HEK293 (cell line): Measurements from ENCODE around the gene TMEM233.

ENCODE experiments used
- CTCF ChIA-PET: fragments of 350-600 bp; formaldehyde crosslinking; extraction: SDS; loops from one replicate; lab custom pipeline; 2021; ENCODE audit warnings: antibody characterized with exemption; lab: Yijun Ruan, JAX
- POLR2A ChIA-PET: fragments of 300-600 bp; formaldehyde crosslinking; extraction: SDS; loops from one replicate; lab custom pipeline; 2020; ENCODE audit warnings: antibody characterized with exemption, inconsistent platforms; lab: Yijun Ruan, JAX
- H3K27ac ChIP-seq: fragments of 200-500 bp; sonication (Bioruptor generic); 2 replicates; pipeline ENCODE4 v1.5.1; 2014; ENCODE audit warnings: low read depth, low read length, control low read depth, inconsistent platforms; ENCODE audit errors: extremely low read depth
- H3K36me3 ChIP-seq, 2 experiments: fragments of 200-500 bp in 1 of 2; sonication (Bioruptor generic) in 1 of 2; 1 replicate in 1 of 2; 2 replicates in 1 of 2; pipeline ENCODE4 v1.5.1; 2014 to 2017; ENCODE audit warnings: inconsistent platforms in 2 of 2, low read length in 2 of 2; ENCODE audit not compliant: control insufficient read depth in 2 of 2, insufficient read depth in 1 of 2
- H3K4me1 ChIP-seq: fragments of 200-500 bp; sonication (Bioruptor generic); 2 replicates; pipeline ENCODE4 v1.5.1; 2014; ENCODE audit warnings: mild to moderate bottlenecking, low read length, inconsistent platforms; ENCODE audit not compliant: control insufficient read depth, insufficient read depth
- H3K4me3 ChIP-seq: 2 replicates; pipeline ENCODE4 v1.5.1; 2011; ENCODE audit warnings: low read depth, mild to moderate bottlenecking, control low read depth, low read length, moderate library complexity
- H3K9me3 ChIP-seq: fragments of 200-500 bp; sonication (Bioruptor generic); 2 replicates; pipeline ENCODE4 v1.5.1; 2014; ENCODE audit warnings: low read depth, low read length, inconsistent platforms; ENCODE audit not compliant: control insufficient read depth, insufficient read depth
- GLI2 ChIP-seq: fragments of 450-650 bp; formaldehyde crosslinking; IDR thresholded peaks from 2 replicates; pipeline ENCODE4; 2017; ENCODE audit warnings: missing biosample characterization, missing genetic modification characterization, low read depth, borderline replicate concordance
- GLIS1 ChIP-seq: fragments of 450-650 bp; formaldehyde crosslinking; IDR thresholded peaks from 2 replicates; pipeline ENCODE4 v1.5.1; 2016; ENCODE audit warnings: missing biosample characterization, missing genetic modification characterization
- HOXA7 ChIP-seq: sonication (generic); formaldehyde crosslinking; IDR thresholded peaks from 2 replicates; pipeline ENCODE4 v1.8.1; 2022; ENCODE audit warnings: missing genetic modification reagents, borderline replicate concordance
- KLF1 ChIP-seq: fragments of 450-650 bp; formaldehyde crosslinking; IDR thresholded peaks from 2 replicates; pipeline ENCODE4 v1.5.1; 2016; ENCODE audit warnings: missing biosample characterization, missing genetic modification characterization
- KLF16 ChIP-seq: fragments of 450-650 bp; formaldehyde crosslinking; IDR thresholded peaks from 2 replicates; pipeline ENCODE4 v1.5.1; 2017; ENCODE audit warnings: missing biosample characterization, missing genetic modification characterization
- KLF7 ChIP-seq: fragments of 450-650 bp; formaldehyde crosslinking; IDR thresholded peaks from 2 replicates; pipeline ENCODE4 v1.5.1; 2016; ENCODE audit warnings: missing biosample characterization, missing genetic modification characterization, borderline replicate concordance
- KLF9 ChIP-seq: fragments of 450-650 bp; formaldehyde crosslinking; IDR thresholded peaks from 2 replicates; pipeline ENCODE4 v1.5.1; 2016; ENCODE audit warnings: missing biosample characterization, missing genetic modification characterization, low read depth
- SP7 ChIP-seq: fragments of 450-650 bp; formaldehyde crosslinking; IDR thresholded peaks from 2 replicates; pipeline ENCODE4 v1.5.1; 2016; ENCODE audit warnings: missing biosample characterization, missing genetic modification characterization
- TRIM28 ChIP-seq: IDR thresholded peaks from 2 replicates; pipeline ENCODE4 v1.6.1; 2011; ENCODE audit warnings: low read length, control low read depth, borderline replicate concordance
- YY2 ChIP-seq: fragments of 450-650 bp; formaldehyde crosslinking; IDR thresholded peaks from 2 replicates; pipeline ENCODE4 v1.5.1; 2016; ENCODE audit warnings: missing biosample characterization, missing genetic modification characterization
- ZBTB20 ChIP-seq: fragments of 450-650 bp; formaldehyde crosslinking; IDR thresholded peaks from 2 replicates; pipeline ENCODE4 v1.5.1; 2016; ENCODE audit warnings: missing biosample characterization, missing genetic modification characterization
- ZNF114 ChIP-seq: fragments of 450-650 bp; formaldehyde crosslinking; IDR thresholded peaks from 2 replicates; pipeline ENCODE4 v1.5.0; 2017; ENCODE audit warnings: missing biosample characterization, missing genetic modification characterization
- ZNF138 ChIP-seq: fragments of 450-650 bp; formaldehyde crosslinking; IDR thresholded peaks from 2 replicates; pipeline ENCODE4 v1.5.1; 2016; ENCODE audit warnings: missing biosample characterization, missing genetic modification characterization, borderline replicate concordance
- ZNF184 ChIP-seq: fragments of 450-650 bp; IDR thresholded peaks from 2 replicates; pipeline ENCODE4 v1.5.1; 2018; ENCODE audit warnings: missing biosample characterization, mild to moderate bottlenecking, missing genetic modification characterization
- ZNF214 ChIP-seq: fragments of 450-650 bp; formaldehyde crosslinking; IDR thresholded peaks from 2 replicates; pipeline ENCODE4 v1.5.1; 2017; ENCODE audit warnings: missing biosample characterization, mild to moderate bottlenecking, missing genetic modification characterization, borderline replicate concordance
- ZNF302 ChIP-seq: fragments of 450-650 bp; formaldehyde crosslinking; IDR thresholded peaks from 2 replicates; pipeline ENCODE4 v1.5.1; 2016; ENCODE audit warnings: missing biosample characterization, missing genetic modification characterization, low read depth
- ZNF341 ChIP-seq: fragments of 450-650 bp; formaldehyde crosslinking; IDR thresholded peaks from 2 replicates; pipeline ENCODE4; 2016; ENCODE audit warnings: low read depth, missing biosample characterization, missing genetic modification characterization
- ZNF473 ChIP-seq: fragments of 450-650 bp; formaldehyde crosslinking; IDR thresholded peaks from 2 replicates; pipeline ENCODE4 v1.5.1; 2017; ENCODE audit warnings: missing biosample characterization, missing genetic modification characterization
- ZNF501 ChIP-seq: fragments of 450-650 bp; formaldehyde crosslinking; IDR thresholded peaks from 2 replicates; pipeline ENCODE4 v1.5.1; 2016; ENCODE audit warnings: missing biosample characterization, missing genetic modification characterization
- ZNF629 ChIP-seq: fragments of 450-650 bp; formaldehyde crosslinking; IDR thresholded peaks from 2 replicates; pipeline ENCODE4 v1.5.1; 2017; ENCODE audit warnings: missing biosample characterization, missing genetic modification characterization
- ZNF777 ChIP-seq: fragments of 450-650 bp; formaldehyde crosslinking; IDR thresholded peaks from 2 replicates; pipeline ENCODE4 v1.5.1; 2017; ENCODE audit warnings: missing biosample characterization, missing genetic modification characterization, borderline replicate concordance
- ZNF843 ChIP-seq: fragments of 450-650 bp; formaldehyde crosslinking; IDR thresholded peaks from 2 replicates; pipeline ENCODE4 v1.5.1; 2016; ENCODE audit warnings: missing biosample characterization, missing genetic modification characterization
- ZSCAN16 ChIP-seq: fragments of 450-650 bp; formaldehyde crosslinking; IDR thresholded peaks from 2 replicates; pipeline ENCODE4 v1.5.1; 2016; ENCODE audit warnings: missing biosample characterization, missing genetic modification characterization
- ZSCAN30 ChIP-seq: fragments of 450-650 bp; IDR thresholded peaks from 2 replicates; pipeline ENCODE4 v1.5.1; 2018; ENCODE audit warnings: missing biosample characterization, mild to moderate bottlenecking, missing genetic modification characterization, moderate library complexity
- TF ChIP-seq, protein P1 (sequence below): fragments of 450-650 bp; formaldehyde crosslinking; IDR thresholded peaks from 2 replicates; pipeline ENCODE4 v1.5.1; 2016; ENCODE audit warnings: missing biosample characterization, missing genetic modification characterization
- TF ChIP-seq, protein P2 (sequence below): fragments of 450-650 bp; formaldehyde crosslinking; IDR thresholded peaks from 2 replicates; pipeline ENCODE4 v1.5.1; 2017; ENCODE audit warnings: missing biosample characterization, missing genetic modification characterization
- TF ChIP-seq, protein P3 (sequence below): fragments of 450-650 bp; formaldehyde crosslinking; IDR thresholded peaks from 2 replicates; pipeline ENCODE4 v1.5.1; 2016; ENCODE audit warnings: missing biosample characterization, missing genetic modification characterization
- TF ChIP-seq, protein P4 (sequence below): fragments of 450-650 bp; formaldehyde crosslinking; IDR thresholded peaks from 2 replicates; pipeline ENCODE4 v1.5.1; 2016; ENCODE audit warnings: missing biosample characterization, missing genetic modification characterization, low read depth
- TF ChIP-seq, protein P5 (sequence below): fragments of 450-650 bp; formaldehyde crosslinking; IDR thresholded peaks from 2 replicates; pipeline ENCODE4 v1.5.1; 2016; ENCODE audit warnings: missing biosample characterization, missing genetic modification characterization, low read depth

TMEM233 gene

DNA sequence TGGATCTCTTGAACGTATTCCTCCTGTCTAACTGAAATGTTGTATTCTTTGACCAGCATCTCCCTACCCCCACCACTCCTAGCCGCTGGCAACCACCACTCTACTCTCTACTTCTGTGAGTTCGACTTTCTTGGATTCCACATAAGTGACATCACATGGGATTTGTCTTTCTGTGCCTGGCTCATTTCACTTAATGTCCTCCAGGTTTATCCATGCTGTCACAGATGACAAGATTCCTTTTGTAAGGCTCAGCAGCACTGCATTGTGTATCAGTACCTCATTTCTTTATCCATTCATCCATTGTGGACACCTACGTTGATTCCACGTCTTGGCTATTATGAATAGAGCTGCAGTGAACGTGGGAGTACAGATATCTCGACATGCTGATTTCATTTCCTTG is 84.9 kb downstream of the TMEM233 start:
- Histone ChIP-seq H3K4me1 (no peaks in the 10 kb centered on the region), H3K27ac (no peak overlapping the region), H3K4me3 (no peak overlapping the region), H3K36me3 (peaks cover 35 to 87% of the 10 kb centered on the region in 2 experiments), H3K9me3 (no peaks in the 10 kb centered on the region)
- TF ChIP-seq ZNF629 (peak; percentile 81), ZNF777 (tag by site-specific recombination) (no peak), ZNF184 (peak; percentile 98)
- ChIA-PET CTCF (interaction anchor here (1.3 kb wide), 1 partner anchor 10 kb away, joined by 3 read pairs; no protein-coding TSS in a partner anchor), POLR2A (no interaction called here)

DNA sequence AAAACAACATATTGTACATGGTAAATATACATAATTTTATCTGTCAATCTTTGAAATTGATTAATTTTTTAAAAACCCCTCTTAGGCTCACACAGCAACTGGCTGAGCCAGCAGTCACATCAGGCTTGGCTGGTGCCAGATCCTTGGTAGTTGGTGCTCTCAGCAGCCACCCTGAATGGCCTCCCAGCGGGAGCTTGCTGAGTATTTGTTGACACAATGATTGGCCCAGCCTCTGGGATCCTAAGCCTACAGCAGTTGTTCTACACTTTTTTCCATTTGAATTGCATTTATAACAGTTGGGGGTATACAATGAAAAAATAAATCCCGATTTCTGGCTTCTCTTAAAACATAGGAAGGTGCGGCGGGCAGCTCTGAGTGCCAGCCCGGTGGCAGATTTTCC is 85.5 kb downstream of the TMEM233 start:
- H3K9me3 ChIP-seq = no peaks in the 10 kb centered on the region
- H3K36me3 ChIP-seq = peaks cover 32 to 81% of the 10 kb centered on the region in 2 experiments
- ChIA-PET POLR2A (no interaction called here), CTCF (interaction anchor here (1.3 kb wide), 1 partner anchor 11 kb away, joined by 3 read pairs; no protein-coding TSS in a partner anchor)
- H3K4me1 ChIP-seq = no peaks in the 10 kb centered on the region
- no peak overlapping the region for H3K27ac ChIP-seq
- no peak overlapping the region for H3K4me3 ChIP-seq
- TF ChIP-seq ZNF138 (tag by site-specific recombination) = no peak
- 0 out of 2 replicates have a peak, but pooled peaks have one; percentile 47 for TF ChIP-seq ZNF843 (tag by site-specific recombination)
- TF ChIP-seq, protein P1, sequence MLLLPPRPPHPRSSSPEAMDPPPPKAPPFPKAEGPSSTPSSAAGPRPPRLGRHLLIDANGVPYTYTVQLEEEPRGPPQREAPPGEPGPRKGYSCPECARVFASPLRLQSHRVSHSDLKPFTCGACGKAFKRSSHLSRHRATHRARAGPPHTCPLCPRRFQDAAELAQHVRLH (tag by site-specific recombination) = no peak
- no peak for TF ChIP-seq KLF7 (tag by site-specific recombination)
- no peak for TF ChIP-seq KLF16 (tag by site-specific recombination)
- TF ChIP-seq ZNF341 (tag by site-specific recombination) = no peak
- no peak for TF ChIP-seq ZNF214 (tag by site-specific recombination)
- TF ChIP-seq YY2 = no peak
- no peak for TF ChIP-seq ZBTB20
- TF ChIP-seq, protein P2, sequence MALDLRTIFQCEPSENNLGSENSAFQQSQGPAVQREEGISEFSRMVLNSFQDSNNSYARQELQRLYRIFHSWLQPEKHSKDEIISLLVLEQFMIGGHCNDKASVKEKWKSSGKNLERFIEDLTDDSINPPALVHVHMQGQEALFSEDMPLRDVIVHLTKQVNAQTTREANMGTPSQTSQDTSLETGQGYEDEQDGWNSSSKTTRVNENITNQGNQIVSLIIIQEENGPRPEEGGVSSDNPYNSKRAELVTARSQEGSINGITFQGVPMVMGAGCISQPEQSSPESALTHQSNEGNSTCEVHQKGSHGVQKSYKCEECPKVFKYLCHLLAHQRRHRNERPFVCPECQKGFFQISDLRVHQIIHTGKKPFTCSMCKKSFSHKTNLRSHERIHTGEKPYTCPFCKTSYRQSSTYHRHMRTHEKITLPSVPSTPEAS (tag by site-specific recombination) = no peak
- no peak for TF ChIP-seq ZSCAN16 (tag by site-specific recombination)
- TF ChIP-seq, protein P3, sequence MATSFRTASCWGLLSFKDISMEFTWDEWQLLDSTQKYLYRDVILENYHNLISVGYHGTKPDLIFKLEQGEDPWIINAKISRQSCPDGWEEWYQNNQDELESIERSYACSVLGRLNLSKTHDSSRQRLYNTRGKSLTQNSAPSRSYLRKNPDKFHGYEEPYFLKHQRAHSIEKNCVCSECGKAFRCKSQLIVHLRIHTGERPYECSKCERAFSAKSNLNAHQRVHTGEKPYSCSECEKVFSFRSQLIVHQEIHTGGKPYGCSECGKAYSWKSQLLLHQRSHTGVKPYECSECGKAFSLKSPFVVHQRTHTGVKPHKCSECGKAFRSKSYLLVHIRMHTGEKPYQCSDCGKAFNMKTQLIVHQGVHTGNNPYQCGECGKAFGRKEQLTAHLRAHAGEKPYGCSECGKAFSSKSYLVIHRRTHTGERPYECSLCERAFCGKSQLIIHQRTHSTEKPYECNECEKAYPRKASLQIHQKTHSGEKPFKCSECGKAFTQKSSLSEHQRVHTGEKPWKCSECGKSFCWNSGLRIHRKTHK (tag by site-specific recombination) = no peak
- TF ChIP-seq TRIM28 = no peak
- no peak for TF ChIP-seq ZNF501
- no peak for TF ChIP-seq GLI2 (tag by site-specific recombination)
- TF ChIP-seq, protein P4, sequence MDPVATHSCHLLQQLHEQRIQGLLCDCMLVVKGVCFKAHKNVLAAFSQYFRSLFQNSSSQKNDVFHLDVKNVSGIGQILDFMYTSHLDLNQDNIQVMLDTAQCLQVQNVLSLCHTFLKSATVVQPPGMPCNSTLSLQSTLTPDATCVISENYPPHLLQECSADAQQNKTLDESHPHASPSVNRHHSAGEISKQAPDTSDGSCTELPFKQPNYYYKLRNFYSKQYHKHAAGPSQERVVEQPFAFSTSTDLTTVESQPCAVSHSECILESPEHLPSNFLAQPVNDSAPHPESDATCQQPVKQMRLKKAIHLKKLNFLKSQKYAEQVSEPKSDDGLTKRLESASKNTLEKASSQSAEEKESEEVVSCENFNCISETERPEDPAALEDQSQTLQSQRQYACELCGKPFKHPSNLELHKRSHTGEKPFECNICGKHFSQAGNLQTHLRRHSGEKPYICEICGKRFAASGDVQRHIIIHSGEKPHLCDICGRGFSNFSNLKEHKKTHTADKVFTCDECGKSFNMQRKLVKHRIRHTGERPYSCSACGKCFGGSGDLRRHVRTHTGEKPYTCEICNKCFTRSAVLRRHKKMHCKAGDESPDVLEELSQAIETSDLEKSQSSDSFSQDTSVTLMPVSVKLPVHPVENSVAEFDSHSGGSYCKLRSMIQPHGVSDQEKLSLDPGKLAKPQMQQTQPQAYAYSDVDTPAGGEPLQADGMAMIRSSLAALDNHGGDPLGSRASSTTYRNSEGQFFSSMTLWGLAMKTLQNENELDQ (tag by site-specific recombination) = no peak
- TF ChIP-seq KLF9 (tag by site-specific recombination) = no peak
- no peak for TF ChIP-seq KLF1 (tag by site-specific recombination)
- no peak for TF ChIP-seq HOXA7 (CRISPR knock-in tag)
- TF ChIP-seq ZNF302 (tag by site-specific recombination) = no peak
- TF ChIP-seq GLIS1 = peak; percentile 36; the same call in 1 of the 2 replicates
- TF ChIP-seq, protein P5, sequence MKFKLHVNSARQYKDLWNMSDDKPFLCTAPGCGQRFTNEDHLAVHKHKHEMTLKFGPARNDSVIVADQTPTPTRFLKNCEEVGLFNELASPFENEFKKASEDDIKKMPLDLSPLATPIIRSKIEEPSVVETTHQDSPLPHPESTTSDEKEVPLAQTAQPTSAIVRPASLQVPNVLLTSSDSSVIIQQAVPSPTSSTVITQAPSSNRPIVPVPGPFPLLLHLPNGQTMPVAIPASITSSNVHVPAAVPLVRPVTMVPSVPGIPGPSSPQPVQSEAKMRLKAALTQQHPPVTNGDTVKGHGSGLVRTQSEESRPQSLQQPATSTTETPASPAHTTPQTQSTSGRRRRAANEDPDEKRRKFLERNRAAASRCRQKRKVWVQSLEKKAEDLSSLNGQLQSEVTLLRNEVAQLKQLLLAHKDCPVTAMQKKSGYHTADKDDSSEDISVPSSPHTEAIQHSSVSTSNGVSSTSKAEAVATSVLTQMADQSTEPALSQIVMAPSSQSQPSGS = no peak
- peak; percentile 61; the same call in 1 of the 2 replicates for TF ChIP-seq ZSCAN30
- no peak for TF ChIP-seq ZNF114
- no peak for TF ChIP-seq SP7
- TF ChIP-seq ZNF473 (tag by site-specific recombination) = no peak
